MM.1S (cell line): ENCODE data around the gene TNIK.

Experiments
- CTCF ChIP-seq: fragments of 300-600 bp; sonication (generic); IDR thresholded peaks from 2 replicates; pipeline ENCODE4 v1.5.1; 2016; ENCODE audit warnings: antibody characterized with exemption, low read length, mixed read lengths
- EZH2 ChIP-seq: fragments of 300-600 bp; sonication (generic); optimal IDR thresholded peaks from 2 replicates; pipeline ENCODE3; 2017; ENCODE audit warnings: low read depth, mild to moderate bottlenecking, antibody characterized with exemption, low read length, mixed read lengths
- EZH2phosphoT487 ChIP-seq: fragments of 300-600 bp; sonication (generic); IDR thresholded peaks from 2 replicates; pipeline ENCODE4 v1.6.1; 2018; ENCODE audit warnings: antibody characterized with exemption, low read length

GRCh38 chr3:171419457-171419856, 40.7 kb downstream of the TNIK start:
- TF ChIP-seq CTCF = no peak
- TF ChIP-seq EZH2phosphoT487 = no peak
- no peak for TF ChIP-seq EZH2
